GM18526 (cell line): ENCODE results near the gene ZHX3.

Experiments used
- POLR2A ChIP-seq: IDR thresholded peaks from 3 replicates; pipeline ENCODE4 v1.6.1; 2011; ENCODE audit not compliant: insufficient read length; ENCODE audit errors: extremely low read depth

Gene ZHX3

GRCh38 chr20:41175727-41176330 lies 141.7 kb downstream of the ZHX3 start:
- no peak for TF ChIP-seq POLR2A

GRCh38 chr20:41175201-41175651 lies 142.3 kb downstream of the ZHX3 start:
- no peak for TF ChIP-seq POLR2A

- no peak for TF ChIP-seq POLR2A
Measured at GRCh38 chr20:41174782-41175181, 142.7 kb downstream of the ZHX3 start.

- no peak for TF ChIP-seq POLR2A
Measured at GRCh38 chr20:41174373-41174772, 143.2 kb downstream of the ZHX3 start.

- TF ChIP-seq POLR2A: no peak
Measured at GRCh38 chr20:41173791-41174341, 143.7 kb downstream of the ZHX3 start.

- TF ChIP-seq POLR2A: no peak
Measured at GRCh38 chr20:41173161-41173721, 144.3 kb downstream of the ZHX3 start.

- TF ChIP-seq POLR2A: no peak
Measured at GRCh38 chr20:41172296-41173140, 145.0 kb downstream of the ZHX3 start.

GRCh38 chr20:41171736-41172295 lies 145.7 kb downstream of the ZHX3 start:
- no peak for TF ChIP-seq POLR2A

- no peak for TF ChIP-seq POLR2A
Measured at GRCh38 chr20:41170386-41171105, 147.0 kb downstream of the ZHX3 start.

GRCh38 chr20:41169791-41170351 lies 147.7 kb downstream of the ZHX3 start:
- TF ChIP-seq POLR2A: no peak

- TF ChIP-seq POLR2A: no peak
Measured at GRCh38 chr20:41169162-41169690, 148.3 kb downstream of the ZHX3 start.

GRCh38 chr20:41168281-41169161 lies 149.0 kb downstream of the ZHX3 start:
- TF ChIP-seq POLR2A: no peak

GRCh38 chr20:41167481-41168253 lies 149.9 kb downstream of the ZHX3 start:
- TF ChIP-seq POLR2A: no peak
